GM12892 (cell line): ENCODE data around the gene SLC7A6.

Source experiments
- POLR2A ChIP-seq: IDR thresholded peaks from 2 replicates; pipeline ENCODE4 v1.6.1; 2011; ENCODE audit warnings: low read depth, low read length, control low read depth
- POLR2AphosphoS5 ChIP-seq: IDR thresholded peaks from 2 replicates; pipeline ENCODE4 v1.6.1; 2011; ENCODE audit warnings: low read depth, low read length, control low read depth
- TAF1 ChIP-seq: IDR thresholded peaks from 2 replicates; pipeline ENCODE4 v1.6.1; 2011; ENCODE audit warnings: low read depth, mild to moderate bottlenecking, control low read depth, low read length, borderline replicate concordance

- TF ChIP-seq POLR2A (peak; percentile 67; the same call in 1 of the 2 replicates), POLR2AphosphoS5 (peak; percentile 66), TAF1 (0 out of 2 replicates have a peak, but pooled peaks have one; percentile 8)
Measured at GRCh38 chr16:68237243-68238028, 26.9 kb upstream of the SLC7A6 start.
